Memory B cell (primary cell): ENCODE results near the gene ZNF133.
"Not testable (repeated sequence)": the region's sequence is repeated elsewhere in the genome, so short reads cannot be mapped to it uniquely, and the experiment has no call there.

Source experiments
- ATAC-seq: fragments of 150-1000 bp; cut with Tn5 transposase; 2 replicates; pipeline ENCODE4 v1.10.0; 2021; ENCODE audit warnings: low read depth, mild to moderate bottlenecking, moderate library complexity
- DNase-seq, 2 donors: peaks; one replicate each; pipeline ENCODE4 v3.0.0; 2022; ENCODE audit warnings: low spot score in 2 of 2
- H3K27ac Mint-ChIP-seq: one replicate; pipeline ENCODE4 v1.8.0; 2022; ENCODE audit warnings: mild to moderate bottlenecking, moderate library complexity, mixed read lengths
- H3K27me3 Mint-ChIP-seq: one replicate; pipeline ENCODE4 v1.8.0; 2022; ENCODE audit warnings: mixed read lengths
- H3K36me3 Mint-ChIP-seq: one replicate; pipeline ENCODE4 v1.8.0; 2022; ENCODE audit warnings: mild to moderate bottlenecking, mixed read lengths
- H3K4me1 Mint-ChIP-seq: one replicate; pipeline ENCODE4 v1.8.0; 2022; ENCODE audit warnings: mixed read lengths
- H3K4me3 Mint-ChIP-seq: one replicate; pipeline ENCODE4 v1.8.0; 2022; ENCODE audit warnings: mild to moderate bottlenecking, moderate library complexity, mixed read lengths
- H3K9me3 Mint-ChIP-seq: one replicate; pipeline ENCODE4 v1.8.0; 2022; ENCODE audit warnings: mixed read lengths

Gene ZNF133

DNA sequence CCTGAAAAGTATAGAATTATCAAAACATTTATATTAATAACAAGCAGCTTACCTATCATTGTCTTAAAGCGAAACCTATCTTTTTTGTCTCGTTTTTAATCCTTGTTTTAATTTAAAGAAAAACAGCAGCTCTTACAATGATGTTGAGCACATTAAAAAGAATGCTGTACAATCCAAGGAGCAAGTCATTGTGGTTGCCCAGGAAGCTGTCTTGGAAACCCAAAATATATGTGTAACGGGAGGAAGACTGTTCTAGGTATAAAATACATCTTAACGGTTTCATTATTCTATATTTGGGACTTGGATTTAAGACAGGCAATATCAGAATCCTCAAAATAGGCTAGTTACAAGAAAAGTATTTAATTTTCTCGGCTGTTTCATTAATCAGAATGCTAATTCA lies 21.7 kb downstream of the ZNF133 start:
- no peak overlapping the region for H3K27ac Mint-ChIP-seq
- peaks cover 3% of the 10 kb centered on the region for H3K4me1 Mint-ChIP-seq

DNA sequence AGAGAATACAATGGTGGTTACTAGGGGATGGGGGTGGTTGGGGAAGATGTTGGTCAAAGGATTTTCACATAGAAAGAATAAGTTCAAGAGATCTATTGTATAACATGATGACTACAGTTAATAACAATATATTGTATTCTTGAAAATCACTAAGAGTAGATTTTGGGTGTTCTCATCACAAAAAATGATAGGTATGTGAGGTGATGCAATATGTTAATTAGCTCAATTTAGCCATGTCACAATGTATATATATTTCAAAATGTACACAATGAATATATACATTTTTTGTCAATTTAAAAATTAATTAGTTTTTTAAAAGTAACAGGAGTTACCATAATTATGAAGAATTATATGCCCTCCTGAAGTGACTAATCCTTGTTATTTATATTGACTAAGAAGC lies 22.3 kb downstream of the ZNF133 start:
- DNase-seq (no peak), ATAC-seq (no peak)
- H3K27me3 Mint-ChIP-seq = no peaks in the 10 kb centered on the region
- H3K4me3 Mint-ChIP-seq = no peak overlapping the region
- H3K27ac Mint-ChIP-seq = no peak overlapping the region
- peaks cover 40% of the 10 kb centered on the region for H3K36me3 Mint-ChIP-seq
- no peaks in the 10 kb centered on the region for H3K9me3 Mint-ChIP-seq
- peaks cover 3% of the 10 kb centered on the region for H3K4me1 Mint-ChIP-seq

More for the DNA sequence above, 21.7 kb downstream of the ZNF133 start:
- no peaks in the 10 kb centered on the region for H3K9me3 Mint-ChIP-seq
- H3K4me3 Mint-ChIP-seq = no peak overlapping the region
- no peak for ATAC-seq
- H3K27me3 Mint-ChIP-seq = no peaks in the 10 kb centered on the region
- DNase-seq = no peak
- H3K36me3 Mint-ChIP-seq = peaks cover 39% of the 10 kb centered on the region

DNA sequence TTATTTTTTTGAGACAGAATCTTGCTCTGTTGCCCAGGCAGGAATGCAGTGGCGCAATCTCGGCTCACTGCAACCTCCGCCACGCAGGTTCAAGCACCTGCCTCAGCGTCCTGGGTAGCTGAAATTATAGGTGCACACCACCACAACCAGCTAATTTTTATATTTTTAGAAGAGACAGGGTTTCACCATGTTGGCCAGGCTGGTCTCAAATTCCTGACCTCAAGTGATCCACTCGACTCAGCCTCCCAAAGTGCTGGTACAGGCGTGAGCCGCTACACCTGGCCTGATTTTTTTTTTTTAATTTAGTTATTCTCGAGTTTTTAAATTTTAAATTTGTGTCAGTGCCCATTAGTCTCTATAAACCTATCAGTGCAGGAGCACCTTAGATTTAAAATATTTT lies 24.4 kb downstream of the ZNF133 start:
- Mint-ChIP-seq H3K9me3 (no peaks in the 10 kb centered on the region), H3K27me3 (no peaks in the 10 kb centered on the region), H3K27ac (no peak overlapping the region), H3K36me3 (peaks cover 45% of the 10 kb centered on the region), H3K4me3 (no peak overlapping the region), H3K4me1 (peaks cover 3% of the 10 kb centered on the region)
- DNase-seq (no peak), ATAC-seq (no peak)

DNA sequence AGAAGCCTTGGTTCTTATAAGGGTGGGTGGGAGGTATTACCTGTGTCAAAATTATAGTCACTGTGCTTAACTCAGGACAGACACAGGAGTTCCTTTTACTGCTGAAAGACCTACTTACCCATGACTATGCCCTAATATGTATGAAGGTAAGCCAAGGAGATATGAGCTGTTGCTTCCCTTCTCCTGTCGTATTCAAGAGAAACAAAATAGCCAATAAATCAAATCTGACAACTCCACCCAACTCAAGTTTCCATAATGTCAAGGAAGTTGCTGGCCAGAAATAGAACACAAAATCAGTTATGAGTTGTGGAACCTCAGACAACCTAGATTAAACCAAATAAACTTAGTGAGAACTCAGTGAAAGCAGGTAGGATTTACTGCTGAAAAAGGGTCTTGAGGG lies 25.1 kb downstream of the ZNF133 start:
- no peak overlapping the region for H3K4me3 Mint-ChIP-seq
- ATAC-seq (no peak), DNase-seq (no peak)
- H3K36me3 Mint-ChIP-seq = peaks cover 43% of the 10 kb centered on the region
- H3K27me3 Mint-ChIP-seq = no peaks in the 10 kb centered on the region
- H3K9me3 Mint-ChIP-seq = no peaks in the 10 kb centered on the region
- peaks cover 3% of the 10 kb centered on the region for H3K4me1 Mint-ChIP-seq
- H3K27ac Mint-ChIP-seq = no peak overlapping the region

DNA sequence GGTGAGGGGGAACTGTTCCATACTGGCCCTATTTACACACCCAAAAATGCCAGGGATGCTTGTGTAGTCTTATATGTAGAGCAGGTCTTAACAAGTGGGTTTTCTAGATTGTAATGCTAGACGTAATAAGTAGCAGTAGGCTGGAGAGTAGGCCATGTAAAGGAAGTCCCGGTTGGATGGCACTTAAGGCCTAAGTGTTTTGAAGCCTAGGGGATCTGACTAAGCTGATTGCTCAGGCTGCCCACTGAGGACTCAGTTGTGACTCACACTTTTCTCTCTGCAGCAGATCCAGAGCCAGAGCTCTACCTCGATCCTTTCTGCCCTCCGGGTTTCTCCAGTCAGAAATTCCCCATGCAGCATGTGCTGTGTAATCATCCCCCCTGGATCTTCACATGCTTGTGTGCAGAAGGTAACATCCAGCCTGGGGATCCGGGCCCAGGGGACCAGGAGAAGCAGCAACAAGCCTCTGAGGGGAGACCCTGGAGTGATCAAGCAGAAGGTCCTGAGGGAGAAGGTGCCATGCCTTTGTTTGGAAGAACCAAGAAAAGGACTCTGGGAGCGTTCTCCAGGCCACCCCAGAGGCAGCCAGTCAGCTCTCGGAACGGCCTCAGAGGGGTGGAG lies 26.6 kb downstream of the ZNF133 start:
- Mint-ChIP-seq H3K4me1 (no peaks in the 10 kb centered on the region), H3K36me3 (peaks cover 32% of the 10 kb centered on the region), H3K4me3 (no peak overlapping the region), H3K27ac (no peak overlapping the region), H3K27me3 (no peaks in the 10 kb centered on the region), H3K9me3 (no peaks in the 10 kb centered on the region)
- ATAC-seq (no peak), DNase-seq (no peak)

DNA sequence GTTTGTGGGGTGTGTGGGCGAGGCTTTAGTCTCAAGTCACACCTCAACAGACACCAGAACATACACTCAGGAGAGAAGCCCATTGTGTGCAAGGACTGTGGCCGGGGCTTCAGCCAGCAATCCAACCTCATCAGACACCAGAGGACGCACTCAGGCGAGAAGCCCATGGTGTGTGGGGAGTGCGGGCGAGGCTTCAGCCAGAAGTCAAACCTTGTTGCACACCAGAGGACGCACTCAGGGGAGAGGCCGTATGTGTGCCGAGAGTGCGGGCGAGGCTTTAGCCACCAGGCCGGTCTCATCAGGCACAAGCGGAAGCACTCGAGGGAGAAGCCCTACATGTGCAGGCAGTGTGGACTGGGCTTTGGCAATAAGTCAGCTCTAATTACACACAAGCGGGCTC lies 27.8 kb downstream of the ZNF133 start:
- no peak for DNase-seq
- H3K36me3 Mint-ChIP-seq = peaks cover 32% of the 10 kb centered on the region
- H3K4me3 Mint-ChIP-seq = no peak overlapping the region

DNA sequence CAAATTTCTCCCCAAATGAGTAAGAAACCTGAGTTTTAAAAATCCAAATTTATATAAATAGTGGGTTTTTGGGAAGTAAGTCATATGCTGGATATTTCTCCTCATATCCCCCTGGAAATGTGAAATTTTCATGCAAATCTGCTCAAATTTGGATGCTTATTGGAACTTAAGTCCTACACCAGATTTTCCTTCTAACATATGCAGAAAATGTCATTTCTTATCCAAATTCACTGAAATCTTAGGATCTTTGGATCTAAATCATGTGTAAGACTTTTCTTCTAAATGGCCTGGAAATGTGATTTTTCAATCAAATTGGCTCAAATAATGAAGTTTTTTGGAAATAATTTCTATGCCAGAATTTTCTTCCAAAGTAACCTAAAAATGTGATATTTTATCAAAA lies 33.0 kb downstream of the ZNF133 start:
- ATAC-seq = no peak
- Mint-ChIP-seq H3K36me3 (peaks cover 10% of the 10 kb centered on the region), H3K4me1 (no peaks in the 10 kb centered on the region), H3K4me3 (no peak overlapping the region), H3K27ac (no peak overlapping the region), H3K27me3 (no peaks in the 10 kb centered on the region), H3K9me3 (no peaks in the 10 kb centered on the region)
- DNase-seq = no peak

More for the DNA sequence above, 27.8 kb downstream of the ZNF133 start:
- Mint-ChIP-seq H3K4me1 (no peaks in the 10 kb centered on the region), H3K27ac (no peak overlapping the region), H3K9me3 (no peaks in the 10 kb centered on the region), H3K27me3 (no peaks in the 10 kb centered on the region)
- no peak for ATAC-seq

DNA sequence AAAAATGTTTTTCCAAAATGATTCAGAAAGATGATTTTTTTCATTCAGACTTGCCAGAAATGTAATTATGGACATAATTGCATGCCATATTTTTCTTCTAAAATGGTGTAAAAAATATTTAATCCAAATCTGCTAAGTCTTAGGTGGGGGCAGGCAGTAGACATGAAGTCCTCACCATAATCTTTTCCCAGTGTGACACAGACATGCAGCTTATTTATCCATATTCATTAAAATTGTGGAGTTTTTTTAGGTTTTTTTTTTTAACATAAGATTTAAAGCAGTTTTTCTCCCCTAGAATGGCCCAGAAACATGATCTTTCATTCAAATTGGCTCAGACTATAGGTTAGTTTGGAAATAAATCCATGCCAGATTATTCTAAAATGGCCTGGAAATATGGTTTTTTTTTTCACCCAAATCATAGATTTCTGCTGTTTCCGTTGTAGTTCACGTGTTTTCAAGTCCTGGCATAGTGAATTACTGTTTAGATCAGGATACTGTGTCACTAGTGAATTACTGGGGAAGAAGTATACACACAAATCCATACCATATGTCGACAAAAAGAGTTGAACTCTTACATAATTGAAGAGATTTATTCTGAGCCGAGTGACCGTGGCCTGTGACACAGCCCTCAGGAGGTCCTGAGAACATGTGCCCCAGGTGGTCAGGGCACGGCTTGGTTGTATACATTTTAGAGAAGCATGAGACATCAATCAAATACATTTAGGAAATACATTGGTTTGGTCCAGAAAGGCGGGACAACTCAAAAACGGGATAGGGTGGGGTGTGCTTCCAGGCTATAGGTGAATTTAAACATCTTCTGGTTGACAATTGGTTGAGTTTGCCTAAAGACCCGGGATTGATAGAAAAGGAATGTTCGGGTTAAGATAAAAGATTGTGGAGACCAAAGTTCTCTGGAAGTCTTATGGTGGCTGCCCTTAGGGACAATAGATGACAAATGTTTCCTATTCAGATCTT lies 33.9 kb downstream of the ZNF133 start:
- no peaks in the 10 kb centered on the region for H3K4me1 Mint-ChIP-seq
- H3K9me3 Mint-ChIP-seq = no peaks in the 10 kb centered on the region
- H3K27ac Mint-ChIP-seq = no peak overlapping the region
- peaks cover 4% of the 10 kb centered on the region for H3K36me3 Mint-ChIP-seq
- H3K4me3 Mint-ChIP-seq = no peak overlapping the region
- no peak for DNase-seq
- ATAC-seq = no peak
- no peaks in the 10 kb centered on the region for H3K27me3 Mint-ChIP-seq

DNA sequence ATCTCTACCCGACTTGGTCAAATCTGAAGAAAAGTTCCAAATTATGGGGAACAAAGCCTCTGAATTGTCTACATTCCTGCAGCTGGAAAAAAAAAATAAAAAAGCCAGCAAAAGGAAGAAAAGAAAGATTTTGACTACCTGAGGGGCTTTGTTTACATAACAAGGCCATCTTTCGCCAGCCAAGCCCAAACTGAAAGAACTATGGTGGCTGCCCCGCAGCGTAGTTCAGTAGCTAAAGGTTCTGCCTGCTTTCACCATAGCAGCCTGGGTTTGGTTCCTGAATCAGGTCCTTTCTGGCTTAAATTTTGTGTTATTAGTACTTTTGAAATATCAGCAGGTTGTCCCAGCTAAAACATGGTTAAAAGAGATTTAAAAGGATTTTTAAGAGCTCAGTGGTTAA lies 35.4 kb downstream of the ZNF133 start:
- no peak for ATAC-seq

DNA sequence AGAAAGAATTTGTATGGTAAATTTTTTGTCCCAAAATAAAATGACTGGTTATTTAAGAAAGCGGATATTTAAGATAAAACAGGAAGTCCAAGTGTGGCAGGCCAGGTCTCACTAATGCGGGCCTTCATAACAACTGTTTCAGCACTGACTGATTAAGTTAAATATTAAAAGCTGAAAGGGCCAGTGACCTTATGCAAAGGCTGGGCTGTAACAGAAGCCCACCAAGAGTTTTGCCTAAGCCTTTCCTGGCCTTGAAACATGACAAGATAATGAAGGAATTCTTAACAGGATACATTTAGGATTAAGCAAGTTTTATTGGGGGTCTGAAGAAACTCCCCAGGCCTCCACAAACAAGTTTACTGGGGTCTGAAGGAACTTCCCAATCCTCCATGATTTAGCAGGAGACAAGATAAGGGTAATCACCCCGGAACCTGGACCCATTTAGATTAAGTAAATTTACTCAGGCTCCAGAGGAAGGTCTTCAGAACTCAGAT lies 36.3 kb downstream of the ZNF133 start:
- H3K4me3 Mint-ChIP-seq = no peak overlapping the region
- no peaks in the 10 kb centered on the region for H3K27me3 Mint-ChIP-seq
- H3K4me1 Mint-ChIP-seq = no peaks in the 10 kb centered on the region
- ATAC-seq (no peak), DNase-seq (no peak)
- no peak overlapping the region for H3K27ac Mint-ChIP-seq
- peaks cover 4% of the 10 kb centered on the region for H3K36me3 Mint-ChIP-seq
- peaks cover 1% of the 10 kb centered on the region for H3K9me3 Mint-ChIP-seq

More for the DNA sequence above, 35.4 kb downstream of the ZNF133 start:
- H3K27me3 Mint-ChIP-seq = no peaks in the 10 kb centered on the region
- DNase-seq = no peak
- no peak overlapping the region for H3K27ac Mint-ChIP-seq
- no peaks in the 10 kb centered on the region for H3K9me3 Mint-ChIP-seq
- no peaks in the 10 kb centered on the region for H3K4me1 Mint-ChIP-seq
- no peak overlapping the region for H3K4me3 Mint-ChIP-seq
- H3K36me3 Mint-ChIP-seq = peaks cover 2% of the 10 kb centered on the region

DNA sequence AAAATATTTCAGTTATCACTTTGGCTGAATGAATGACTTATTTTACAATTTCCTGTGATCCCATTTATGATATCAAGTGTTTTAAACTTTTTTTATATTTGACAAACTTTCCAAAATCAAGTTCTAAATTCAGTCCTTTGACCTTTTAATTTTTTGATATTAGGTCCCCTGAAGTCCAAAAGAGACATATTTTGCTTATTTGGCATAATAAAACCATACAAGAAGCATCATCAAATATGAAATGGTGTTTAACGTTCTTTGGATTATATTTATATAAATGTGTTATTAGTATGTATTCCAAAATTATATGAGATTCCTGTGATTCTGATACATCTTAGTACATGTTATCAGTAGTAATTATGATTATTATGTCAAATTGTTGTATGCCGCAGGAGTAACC lies 38.7 kb downstream of the ZNF133 start:
- peaks cover 4% of the 10 kb centered on the region for H3K36me3 Mint-ChIP-seq
- H3K27me3 Mint-ChIP-seq = no peaks in the 10 kb centered on the region
- peaks cover 12% of the 10 kb centered on the region for H3K9me3 Mint-ChIP-seq
- ATAC-seq (no peak), DNase-seq (no peak)
- H3K27ac Mint-ChIP-seq = no peak overlapping the region
- H3K4me3 Mint-ChIP-seq = no peak overlapping the region
- no peaks in the 10 kb centered on the region for H3K4me1 Mint-ChIP-seq

DNA sequence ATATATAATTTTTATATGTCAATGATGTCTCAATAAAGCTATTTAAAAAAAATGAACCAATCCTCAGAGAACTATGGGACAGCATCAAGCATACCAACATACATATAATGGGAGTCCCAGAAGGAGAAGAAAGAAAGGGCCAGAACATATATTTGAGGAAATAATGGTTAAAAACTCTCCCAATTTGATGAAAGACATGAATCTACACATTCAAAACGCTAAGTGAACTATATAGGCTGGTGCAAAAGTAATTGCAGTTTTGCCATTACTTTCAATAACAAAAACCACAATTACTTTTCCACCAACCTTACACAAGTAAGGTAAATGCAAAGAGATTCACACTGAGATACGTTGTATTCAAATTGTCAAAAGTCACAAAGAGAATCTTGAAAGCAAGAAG lies 43.4 kb downstream of the ZNF133 start:
- Mint-ChIP-seq H3K4me1 (no peaks in the 10 kb centered on the region), H3K9me3 (peaks cover 23% of the 10 kb centered on the region), H3K27me3 (no peaks in the 10 kb centered on the region), H3K4me3 (no peak overlapping the region), H3K27ac (no peak overlapping the region), H3K36me3 (peaks cover 4% of the 10 kb centered on the region)
- ATAC-seq (no peak), DNase-seq (no peak)

DNA sequence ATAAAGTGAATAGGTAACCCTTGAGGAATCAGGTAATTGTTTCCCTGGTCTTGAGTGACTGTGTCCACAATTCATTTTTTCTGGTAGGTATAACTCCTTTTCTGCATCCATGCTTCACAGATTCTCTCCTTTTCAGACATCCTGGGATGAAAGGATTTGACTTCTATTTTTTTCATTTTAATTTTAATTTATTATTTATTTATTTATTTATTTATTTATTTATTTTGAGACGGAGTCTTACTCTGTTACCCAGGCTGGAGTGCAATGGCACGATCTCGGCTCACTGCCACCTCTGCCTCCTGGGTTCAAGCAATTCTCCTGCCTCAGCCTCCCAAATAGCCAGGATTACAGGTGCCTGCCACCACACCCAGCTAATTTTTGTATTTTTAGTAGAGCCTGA lies 61.4 kb downstream of the ZNF133 start:
- H3K9me3 Mint-ChIP-seq, H3K4me3 Mint-ChIP-seq, ATAC-seq, H3K4me1 Mint-ChIP-seq, H3K27ac Mint-ChIP-seq, DNase-seq, H3K36me3 Mint-ChIP-seq: not testable (repeated sequence)
- peaks cover 13% of the 10 kb centered on the region for H3K27me3 Mint-ChIP-seq

DNA sequence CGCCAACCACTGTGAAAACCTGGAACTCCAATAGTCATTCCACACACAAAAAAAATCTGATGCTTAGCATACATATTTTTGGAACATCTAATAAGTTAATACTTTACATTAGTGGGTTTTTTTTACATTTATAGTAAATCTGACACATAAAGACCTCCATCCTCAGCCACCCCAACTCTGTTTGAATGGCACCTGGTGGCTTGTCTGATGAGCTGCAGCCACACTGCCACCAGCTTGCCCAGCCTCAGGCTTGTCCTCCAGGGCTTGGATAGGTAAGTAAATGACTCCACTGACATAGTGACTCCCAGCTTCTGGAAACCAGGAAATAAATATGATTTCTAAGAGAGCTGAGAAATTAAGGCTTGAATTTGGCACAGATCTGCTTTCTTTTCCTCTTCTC lies 71.5 kb downstream of the ZNF133 start:
- Mint-ChIP-seq H3K4me3 (no peak overlapping the region), H3K9me3 (peaks cover 2% of the 10 kb centered on the region), H3K36me3 (no peaks in the 10 kb centered on the region), H3K27ac (no peak overlapping the region), H3K4me1 (no peaks in the 10 kb centered on the region), H3K27me3 (peaks cover 8% of the 10 kb centered on the region)
- ATAC-seq (no peak), DNase-seq (no peak)
